ENCODE data around the gene JARID2. TPM values are rescaled to one million over a fixed set of nuclear protein-coding genes. Genes with fewer than 3 reads are reported as not detected.
A peak's percentile ranks its signal among the peaks of the same experiment; 100 is the strongest.

Gene JARID2
- total and polyA plus RNA-seq, 12 donors, result 2.3 to 11.6 (median 8.7) TPM

- peak in 1 of 2 donors; percentile 38 for DNase-seq
- Histone ChIP-seq H3K36me3 (peaks cover 0 to 99% (median 29%) of the 10 kb centered on the region in 9 donors), H3K4me3 (no peak overlapping the region), H3K27me3 (no peaks in the 10 kb centered on the region), H3K27ac (peak overlapping the region in 9 of 10 donors; percentile 30 to 83 (median 61)), H3K4me1 (peaks cover 0 to 28% (median 13%) of the 10 kb centered on the region in 9 donors), H3K9me3 (no peaks in the 10 kb centered on the region)
- intact Hi-C loops (cut with DNase I), result loop anchor here in 1 of 10 donors (5.0 kb wide), 1 partner anchor 110 kb away; no protein-coding TSS in a partner anchor
- ATAC-seq, result peak; percentile 49 to 78 (median 67)
- WGBS, 2 donors, result 69 to 77% methylated on average over 18 of the region's 18 CpGs
- peak in 7 of 9 donors; percentile 19 to 52 (median 42) for TF ChIP-seq CTCF (IDR thresholded peaks at IDR 0.05)
Measured at GRCh38 chr6:15512126-15512525, 266.3 kb downstream of the JARID2 start.

- Histone ChIP-seq H3K9me3 (no peaks in the 10 kb centered on the region), H3K36me3 (peaks cover 0 to 99% (median 29%) of the 10 kb centered on the region in 9 donors), H3K4me3 (no peak overlapping the region), H3K27ac (peak overlapping the region in 7 of 10 donors; percentile 1 to 83 (median 66)), H3K27me3 (no peaks in the 10 kb centered on the region), H3K4me1 (peaks cover 0 to 28% (median 13%) of the 10 kb centered on the region in 9 donors)
- TF ChIP-seq CTCF (IDR thresholded peaks at IDR 0.05), result no peak
- intact Hi-C loops (cut with DNase I), result loop anchor here in 1 of 10 donors (5.0 kb wide), 1 partner anchor 110 kb away; no protein-coding TSS in a partner anchor
- ATAC-seq (no peak), DNase-seq (no peak)
- 93 to 95% methylated on average over 9 of the region's 9 CpGs for WGBS, 2 donors
Measured at GRCh38 chr6:15512721-15513120, 266.9 kb downstream of the JARID2 start.

- Histone ChIP-seq H3K36me3 (peaks cover 0 to 99% (median 33%) of the 10 kb centered on the region in 9 donors), H3K27ac (peak overlapping the region in 6 of 10 donors; percentile 1 to 83 (median 70)), H3K27me3 (no peaks in the 10 kb centered on the region), H3K4me3 (no peak overlapping the region), H3K4me1 (peaks cover 0 to 28% (median 13%) of the 10 kb centered on the region in 9 donors), H3K9me3 (no peaks in the 10 kb centered on the region)
- intact Hi-C loops (cut with DNase I), result loop anchor here in 1 of 10 donors (5.0 kb wide), 1 partner anchor 109 kb away; no protein-coding TSS in a partner anchor
- DNase-seq (no peak), ATAC-seq (no peak)
- no peak for TF ChIP-seq CTCF (IDR thresholded peaks at IDR 0.05)
- 88 to 92% methylated on average over 34 of the region's 34 CpGs for WGBS, 2 donors
Measured at GRCh38 chr6:15513131-15513771, 267.4 kb downstream of the JARID2 start.

- Histone ChIP-seq H3K9me3 (no peaks in the 10 kb centered on the region), H3K27me3 (no peaks in the 10 kb centered on the region), H3K4me3 (no peak overlapping the region), H3K36me3 (peaks cover 0 to 99% (median 41%) of the 10 kb centered on the region in 9 donors), H3K4me1 (peaks cover 0 to 28% (median 13%) of the 10 kb centered on the region in 9 donors), H3K27ac (no peak overlapping the region)
- TF ChIP-seq CTCF (IDR thresholded peaks at IDR 0.05), result no peak
- 85 to 89% methylated on average over 21 of the region's 21 CpGs for WGBS, 2 donors
- intact Hi-C loops (cut with DNase I), result loop anchor here in 1 of 10 donors (5.0 kb wide), 1 partner anchor 108 kb away; no protein-coding TSS in a partner anchor
- DNase-seq (no peak), ATAC-seq (no peak)
Measured at GRCh38 chr6:15513801-15514711, 268.2 kb downstream of the JARID2 start.

Data from heart right ventricle (tissue), 16 donors.